Liver (tissue), 9 donors: Measurements from ENCODE around the gene RNASE12. TPM values are rescaled to one million over a fixed set of nuclear protein-coding genes. Genes with fewer than 3 reads are reported as not detected.

Experiments
- DNase-seq: peaks from one replicate; pipeline ENCODE4 v3.0.0-alpha.2; 2017; ENCODE audit warnings: low spot score
- H3K27ac ChIP-seq, 2 donors: one replicate each; pipeline ENCODE4 v1.7.0; 2013; ENCODE audit warnings: inconsistent platforms in 2 of 2, low read length in 2 of 2, control low read depth in 1 of 2, low read depth in 1 of 2, mild to moderate bottlenecking in 1 of 2
- H3K27me3 ChIP-seq, 4 donors: one replicate each; pipeline versions ENCODE4 v1.6.1 to v1.7.0; 2013; ENCODE audit warnings: low read length in 3 of 4, inconsistent platforms in 1 of 4, mild to moderate bottlenecking in 1 of 4, moderate library complexity in 1 of 4; ENCODE audit not compliant: control insufficient read depth in 4 of 4, insufficient read depth in 4 of 4
- H3K36me3 ChIP-seq, 4 donors: one replicate each; pipeline versions ENCODE4 v1.6.1 to v1.7.0; 2013; ENCODE audit warnings: low read length in 3 of 4, mild to moderate bottlenecking in 3 of 4, low read depth in 1 of 4, moderate library complexity in 1 of 4; ENCODE audit not compliant: control insufficient read depth in 4 of 4, insufficient read depth in 3 of 4
- H3K4me1 ChIP-seq, 4 donors: one replicate each; pipeline versions ENCODE4 v1.6.1 to v1.7.0; 2013; ENCODE audit warnings: low read length in 3 of 4, mild to moderate bottlenecking in 3 of 4, moderate library complexity in 1 of 4; ENCODE audit not compliant: control insufficient read depth in 4 of 4, insufficient read depth in 4 of 4
- H3K4me3 ChIP-seq, 3 donors: one replicate each; pipeline versions ENCODE4 v1.6.1 to v1.7.0; 2013; ENCODE audit warnings: low read length in 3 of 3, control low read depth in 1 of 3, low read depth in 1 of 3, mild to moderate bottlenecking in 1 of 3
- H3K9ac ChIP-seq, 2 donors: one replicate each; pipeline ENCODE4 v1.7.0; 2013; ENCODE audit warnings: low read length in 2 of 2, mild to moderate bottlenecking in 2 of 2, moderate library complexity in 2 of 2, control low read depth in 1 of 2, low read depth in 1 of 2
- H3K9me3 ChIP-seq, 4 donors: one replicate each; pipeline versions ENCODE4 v1.6.1 to v1.7.0; 2013; ENCODE audit warnings: low read length in 3 of 4; ENCODE audit not compliant: control insufficient read depth in 4 of 4
- FOXA1 ChIP-seq: IDR thresholded peaks from 2 replicates; pipeline ENCODE4 v1.6.1; 2016; ENCODE audit warnings: antibody characterized with exemption
- FOXA2 ChIP-seq: IDR thresholded peaks from 2 replicates; pipeline ENCODE4 v1.6.1; 2016; ENCODE audit warnings: antibody characterized with exemption
- GABPA ChIP-seq, 2 donors: IDR thresholded peaks in 1 of 2; conservative IDR thresholded peaks in 1 of 2; 2 replicates each; pipeline ENCODE4 v1.6.1; 2016; ENCODE audit warnings: antibody characterized with exemption in 2 of 2, mild to moderate bottlenecking in 1 of 2, moderate library complexity in 1 of 2
- RXRA ChIP-seq, 2 donors: IDR thresholded peaks; 2 replicates each; pipeline ENCODE4 v1.6.1; 2017 to 2018; ENCODE audit warnings: antibody characterized with exemption in 2 of 2, mild to moderate bottlenecking in 1 of 2
- SP1 ChIP-seq: IDR thresholded peaks from 2 replicates; pipeline ENCODE4 v1.6.1; 2018; ENCODE audit warnings: antibody characterized with exemption, mild to moderate bottlenecking
- TAF1 ChIP-seq: conservative IDR thresholded peaks from 2 replicates; pipeline ENCODE4 v1.6.1; 2016; ENCODE audit warnings: antibody characterized with exemption, mild to moderate bottlenecking
- YY1 ChIP-seq: IDR thresholded peaks from 2 replicates; pipeline ENCODE4 v1.6.1; 2016; ENCODE audit warnings: antibody characterized with exemption, mild to moderate bottlenecking
- WGBS: extraction: QIAGEN DNeasy Blood & Tissue Kit; methylation state at CpG from one replicate; pipeline ENCODE4 v1.1.7; 2013; 5-methylcytosine and 5-hydroxymethylcytosine counted together
- polyA plus RNA-seq, 2 donors: library from polyadenylated mRNA; stranded (reverse) in 1 of 2; unstranded in 1 of 2; fragments of 200-250 nt in 1 of 2; fragments of >200 nt in 1 of 2; fragmentation: Nextera tagmentation in 1 of 2; extraction: Ambion mirVana in 1 of 2; gene quantifications; one replicate each; pipeline versions ENCODE4 v1.2.1 to v1.2.3, GENCODE V29; 2013 to 2015
- total RNA-seq, 2 donors: library from RNA; depleted of rRNA; stranded (reverse); fragments of >200 nt; gene quantifications; one replicate each; pipeline ENCODE4 v1.2.3, GENCODE V29; 2014
- TF ChIP-seq, protein P1 (sequence below): IDR thresholded peaks from 2 replicates; pipeline ENCODE4 v1.6.1; 2016; ENCODE audit warnings: antibody characterized with exemption
- TF ChIP-seq, protein P2 (sequence below): IDR thresholded peaks from 2 replicates; pipeline ENCODE4 v1.6.1; 2016; ENCODE audit warnings: antibody characterized with exemption
- TF ChIP-seq, protein P3 (sequence below): IDR thresholded peaks from 2 replicates; pipeline ENCODE4 v1.6.1; 2016; ENCODE audit warnings: antibody characterized with exemption, mild to moderate bottlenecking
- donor health status: healthy.
- donor health status: healthy.
- donor health status: healthy.
- donor health status: healthy.
- donor health status: healthy.

Gene RNASE12
- total and polyA plus RNA-seq, 4 donors: not detected

DNA sequence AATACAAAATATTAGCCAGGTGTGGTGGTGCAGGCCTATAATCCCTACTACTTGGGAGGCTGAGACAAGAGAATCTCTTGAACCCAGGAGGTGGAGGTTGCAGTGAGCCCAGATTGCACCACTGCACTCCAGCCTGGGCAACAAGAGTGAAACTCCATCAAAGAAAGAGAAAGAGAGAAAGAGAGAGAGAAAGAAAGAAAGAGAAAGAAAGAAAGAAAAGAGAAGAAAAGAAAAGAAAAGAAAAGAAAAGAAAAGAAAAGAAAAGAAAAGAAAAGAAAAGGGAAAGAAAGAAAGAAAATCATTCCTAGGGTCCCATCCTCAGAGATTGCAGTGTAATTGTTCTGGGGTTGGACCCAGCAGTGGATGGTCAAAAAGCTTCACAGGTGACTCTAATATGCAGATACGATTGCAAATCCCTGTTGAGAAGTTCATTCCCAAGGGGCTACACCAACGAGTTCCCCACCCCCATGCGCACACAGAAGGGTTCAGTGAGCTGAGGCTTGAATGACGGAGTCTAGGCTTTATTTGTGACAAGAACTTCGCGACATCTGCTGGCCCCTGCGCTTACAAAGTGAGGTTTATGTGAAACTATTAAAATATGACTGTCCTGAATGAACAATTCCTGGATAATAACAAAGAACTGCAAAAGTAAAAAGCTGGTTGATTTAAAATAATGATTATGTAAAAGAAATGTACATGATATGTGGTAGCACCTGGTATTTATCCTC is 17.4 kb upstream of the RNASE12 start:
- 82% methylated on average over 7 of the region's 7 CpGs for WGBS
- Histone ChIP-seq H3K27ac (no peak overlapping the region), H3K9ac (no peak overlapping the region), H3K27me3 (no peaks in the 10 kb centered on the region), H3K9me3 (no peaks in the 10 kb centered on the region), H3K4me1 (peaks cover 0 to 46% (median 20%) of the 10 kb centered on the region in 4 donors), H3K36me3 (no peaks in the 10 kb centered on the region), H3K4me3 (no peak overlapping the region)
- DNase-seq: no peak
- TF ChIP-seq TAF1 (no peak), GABPA (IDR thresholded peaks at IDR 0.05 in 1 of 2, conservative IDR thresholded peaks at IDR 0.05 in 1 of 2) (no peak)

DNA sequence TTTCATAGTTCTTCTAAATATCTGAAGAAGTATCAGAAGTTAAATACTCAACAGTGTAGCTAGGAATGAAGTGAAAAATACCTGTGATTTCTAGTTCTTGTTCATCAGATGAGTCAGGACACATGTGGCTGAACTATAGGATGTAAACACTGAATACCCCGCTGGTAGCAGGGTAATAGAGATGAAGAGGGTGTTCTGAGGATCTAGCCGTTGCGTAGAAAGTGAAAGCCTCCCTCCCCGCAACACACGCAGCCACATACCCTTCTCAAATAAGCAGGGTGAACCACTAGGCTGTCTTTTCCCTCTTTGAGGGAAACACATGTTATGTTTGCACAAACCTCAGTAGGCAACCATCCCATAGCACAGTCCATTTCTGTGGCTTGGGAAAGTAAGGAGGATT is 16.4 kb upstream of the RNASE12 start:
- Histone ChIP-seq H3K27ac (no peak overlapping the region), H3K9me3 (no peaks in the 10 kb centered on the region), H3K9ac (no peak overlapping the region), H3K4me1 (peaks cover 0 to 37% (median 13%) of the 10 kb centered on the region in 4 donors), H3K36me3 (no peaks in the 10 kb centered on the region), H3K4me3 (no peak overlapping the region), H3K27me3 (no peaks in the 10 kb centered on the region)
- 61% methylated on average over 5 of the region's 5 CpGs for WGBS
- no peak for TF ChIP-seq FOXA1
- TF ChIP-seq RXRA (IDR thresholded peaks at IDR 0.05): no peak
- TF ChIP-seq, protein P1, sequence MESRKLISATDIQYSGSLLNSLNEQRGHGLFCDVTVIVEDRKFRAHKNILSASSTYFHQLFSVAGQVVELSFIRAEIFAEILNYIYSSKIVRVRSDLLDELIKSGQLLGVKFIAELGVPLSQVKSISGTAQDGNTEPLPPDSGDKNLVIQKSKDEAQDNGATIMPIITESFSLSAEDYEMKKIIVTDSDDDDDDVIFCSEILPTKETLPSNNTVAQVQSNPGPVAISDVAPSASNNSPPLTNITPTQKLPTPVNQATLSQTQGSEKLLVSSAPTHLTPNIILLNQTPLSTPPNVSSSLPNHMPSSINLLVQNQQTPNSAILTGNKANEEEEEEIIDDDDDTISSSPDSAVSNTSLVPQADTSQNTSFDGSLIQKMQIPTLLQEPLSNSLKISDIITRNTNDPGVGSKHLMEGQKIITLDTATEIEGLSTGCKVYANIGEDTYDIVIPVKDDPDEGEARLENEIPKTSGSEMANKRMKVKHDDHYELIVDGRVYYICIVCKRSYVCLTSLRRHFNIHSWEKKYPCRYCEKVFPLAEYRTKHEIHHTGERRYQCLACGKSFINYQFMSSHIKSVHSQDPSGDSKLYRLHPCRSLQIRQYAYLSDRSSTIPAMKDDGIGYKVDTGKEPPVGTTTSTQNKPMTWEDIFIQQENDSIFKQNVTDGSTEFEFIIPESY: no peak
- no peak for DNase-seq

DNA sequence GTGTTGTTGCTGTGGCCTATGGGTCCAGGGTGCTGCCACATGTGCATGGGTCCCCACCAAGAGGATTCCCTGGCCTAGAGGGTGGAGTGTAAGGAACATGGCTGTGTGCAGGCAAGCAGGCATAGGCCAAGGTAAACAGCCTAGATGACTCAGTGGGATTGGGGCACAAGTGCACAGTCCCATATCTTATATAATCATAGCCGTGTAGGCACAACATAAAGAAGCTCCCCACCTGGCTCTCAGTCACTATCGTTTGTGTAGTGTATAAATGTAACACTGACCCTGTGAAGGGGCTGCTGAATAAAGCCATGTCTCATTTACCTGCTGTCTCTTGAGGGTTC is 15.7 kb upstream of the RNASE12 start:
- Histone ChIP-seq H3K4me3 (no peak overlapping the region), H3K27ac (no peak overlapping the region), H3K27me3 (no peaks in the 10 kb centered on the region), H3K36me3 (no peaks in the 10 kb centered on the region), H3K9ac (no peak overlapping the region), H3K9me3 (no peaks in the 10 kb centered on the region), H3K4me1 (peaks cover 0 to 34% (median 11%) of the 10 kb centered on the region in 4 donors)
- TF ChIP-seq TAF1 (no peak), YY1 (no peak), FOXA2 (no peak), SP1 (no peak), FOXA1 (no peak)
- TF ChIP-seq, protein P2, sequence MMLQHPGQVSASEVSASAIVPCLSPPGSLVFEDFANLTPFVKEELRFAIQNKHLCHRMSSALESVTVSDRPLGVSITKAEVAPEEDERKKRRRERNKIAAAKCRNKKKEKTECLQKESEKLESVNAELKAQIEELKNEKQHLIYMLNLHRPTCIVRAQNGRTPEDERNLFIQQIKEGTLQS: no peak
- TF ChIP-seq, protein P3, sequence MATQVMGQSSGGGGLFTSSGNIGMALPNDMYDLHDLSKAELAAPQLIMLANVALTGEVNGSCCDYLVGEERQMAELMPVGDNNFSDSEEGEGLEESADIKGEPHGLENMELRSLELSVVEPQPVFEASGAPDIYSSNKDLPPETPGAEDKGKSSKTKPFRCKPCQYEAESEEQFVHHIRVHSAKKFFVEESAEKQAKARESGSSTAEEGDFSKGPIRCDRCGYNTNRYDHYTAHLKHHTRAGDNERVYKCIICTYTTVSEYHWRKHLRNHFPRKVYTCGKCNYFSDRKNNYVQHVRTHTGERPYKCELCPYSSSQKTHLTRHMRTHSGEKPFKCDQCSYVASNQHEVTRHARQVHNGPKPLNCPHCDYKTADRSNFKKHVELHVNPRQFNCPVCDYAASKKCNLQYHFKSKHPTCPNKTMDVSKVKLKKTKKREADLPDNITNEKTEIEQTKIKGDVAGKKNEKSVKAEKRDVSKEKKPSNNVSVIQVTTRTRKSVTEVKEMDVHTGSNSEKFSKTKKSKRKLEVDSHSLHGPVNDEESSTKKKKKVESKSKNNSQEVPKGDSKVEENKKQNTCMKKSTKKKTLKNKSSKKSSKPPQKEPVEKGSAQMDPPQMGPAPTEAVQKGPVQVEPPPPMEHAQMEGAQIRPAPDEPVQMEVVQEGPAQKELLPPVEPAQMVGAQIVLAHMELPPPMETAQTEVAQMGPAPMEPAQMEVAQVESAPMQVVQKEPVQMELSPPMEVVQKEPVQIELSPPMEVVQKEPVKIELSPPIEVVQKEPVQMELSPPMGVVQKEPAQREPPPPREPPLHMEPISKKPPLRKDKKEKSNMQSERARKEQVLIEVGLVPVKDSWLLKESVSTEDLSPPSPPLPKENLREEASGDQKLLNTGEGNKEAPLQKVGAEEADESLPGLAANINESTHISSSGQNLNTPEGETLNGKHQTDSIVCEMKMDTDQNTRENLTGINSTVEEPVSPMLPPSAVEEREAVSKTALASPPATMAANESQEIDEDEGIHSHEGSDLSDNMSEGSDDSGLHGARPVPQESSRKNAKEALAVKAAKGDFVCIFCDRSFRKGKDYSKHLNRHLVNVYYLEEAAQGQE: no peak
- DNase-seq: no peak
- WGBS: 60% methylated on average over 2 of the region's 2 CpGs
